HL-60/S4 treated with retinoic acid at 250 ng/mL for 4 days and 3 days (cell line): Measurements from ENCODE around the gene PFDN5.
"Not testable (repeated sequence)": the region's sequence is repeated elsewhere in the genome, so short reads cannot be mapped to it uniquely, and the experiment has no call there.

Experiments
- in situ Hi-C: fragments of 300-500 bp; cut with MboI; formaldehyde crosslinking; loops from 2 replicates; pipeline ENCODE4 v1.7.0; 2022; ENCODE audit warnings: low sequenced_read_pairs

Gene PFDN5

DNA sequence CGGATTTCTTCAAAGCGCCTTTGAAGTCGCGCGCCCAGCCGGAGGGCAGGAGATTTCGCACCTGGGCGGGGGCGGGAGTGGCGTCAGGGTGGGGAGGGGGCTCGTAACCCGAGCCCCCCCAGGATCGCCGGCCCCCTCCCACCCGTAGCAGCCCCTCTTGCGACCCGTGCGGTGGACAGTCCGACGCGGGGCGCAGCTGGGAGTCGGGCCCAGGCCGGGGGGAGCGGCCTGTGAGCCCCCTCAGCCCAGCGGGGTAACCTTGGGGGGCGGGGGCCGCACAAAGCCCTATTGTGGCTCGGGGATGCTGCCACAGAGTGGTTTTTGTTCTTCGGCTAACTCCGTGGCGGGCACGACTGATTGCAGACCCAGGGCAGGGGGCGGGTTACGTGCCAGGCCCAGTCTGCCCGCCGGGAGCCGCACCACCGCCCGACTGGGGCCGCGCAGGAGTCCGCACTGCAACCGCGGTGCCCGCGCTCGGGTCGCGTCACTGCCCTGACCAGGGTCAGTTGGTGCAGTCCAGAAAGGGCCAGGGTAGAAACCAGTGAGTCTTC, 30.2 kb downstream of the PFDN5 start:
- in situ Hi-C loops, result no loop called here

DNA sequence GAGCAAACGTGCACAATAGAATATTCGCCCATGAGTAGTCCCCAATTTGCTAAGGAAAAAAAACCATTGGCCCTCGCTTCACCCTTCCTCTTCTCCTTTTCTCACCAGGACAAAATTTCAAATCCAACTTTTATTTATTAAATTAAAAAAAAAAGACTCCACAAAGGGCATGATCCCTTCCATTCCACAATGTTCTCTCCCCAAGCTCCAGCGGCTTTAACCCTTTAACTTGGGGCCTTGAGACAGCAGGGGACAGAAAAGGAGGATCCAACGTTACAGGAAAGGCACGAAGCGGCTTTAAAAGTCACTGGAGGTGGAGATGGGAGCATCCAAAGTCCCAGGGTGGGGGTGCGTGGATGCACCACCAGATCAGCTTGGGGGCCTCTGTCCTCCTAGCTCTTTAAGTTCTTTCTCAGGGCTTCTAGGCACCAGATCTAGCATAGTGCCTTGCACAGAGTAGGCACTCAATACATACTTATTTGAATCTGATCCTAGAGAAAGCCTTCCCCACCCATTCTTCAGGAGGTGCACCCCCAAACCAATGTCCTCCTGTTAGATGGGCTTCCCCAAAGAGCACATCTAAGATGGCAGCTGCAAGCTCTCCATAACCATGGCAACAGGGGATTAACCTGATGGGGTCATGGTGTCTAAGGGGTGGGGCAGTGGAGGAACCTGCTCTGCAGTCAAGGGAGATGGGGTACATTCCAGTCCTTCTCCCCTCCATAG, 31.3 kb downstream of the PFDN5 start:
- in situ Hi-C loops, result no loop called here

DNA sequence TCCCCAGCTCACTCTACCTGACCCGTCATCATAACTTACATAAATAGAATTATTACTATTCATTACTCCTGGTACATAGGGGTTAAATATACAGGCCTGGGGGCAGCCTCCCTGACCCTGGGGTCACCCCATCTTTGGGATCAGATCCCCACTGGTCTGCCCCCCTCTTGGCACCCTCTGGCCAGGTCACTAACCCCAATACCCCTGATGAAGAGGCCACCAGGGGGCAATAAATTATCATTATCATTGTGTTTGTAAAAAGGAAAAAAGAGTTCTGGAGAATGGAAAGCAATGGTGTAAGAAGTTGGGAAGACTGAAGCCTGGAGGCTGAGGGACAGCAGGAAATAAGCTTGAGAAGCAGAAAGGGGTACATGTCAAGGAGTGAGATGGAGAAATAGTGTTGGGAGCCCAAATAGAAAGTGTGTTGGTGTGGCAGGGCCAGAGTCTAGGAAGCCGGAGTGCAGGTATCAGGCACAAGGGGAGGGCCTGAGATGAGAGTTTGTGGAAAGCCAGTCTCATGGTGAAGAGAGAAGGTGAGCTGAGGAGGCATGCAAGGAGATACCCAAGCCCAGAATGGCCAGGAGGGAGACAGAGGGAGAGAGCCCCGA, 32.2 kb downstream of the PFDN5 start:
- in situ Hi-C loops, result no loop called here

DNA sequence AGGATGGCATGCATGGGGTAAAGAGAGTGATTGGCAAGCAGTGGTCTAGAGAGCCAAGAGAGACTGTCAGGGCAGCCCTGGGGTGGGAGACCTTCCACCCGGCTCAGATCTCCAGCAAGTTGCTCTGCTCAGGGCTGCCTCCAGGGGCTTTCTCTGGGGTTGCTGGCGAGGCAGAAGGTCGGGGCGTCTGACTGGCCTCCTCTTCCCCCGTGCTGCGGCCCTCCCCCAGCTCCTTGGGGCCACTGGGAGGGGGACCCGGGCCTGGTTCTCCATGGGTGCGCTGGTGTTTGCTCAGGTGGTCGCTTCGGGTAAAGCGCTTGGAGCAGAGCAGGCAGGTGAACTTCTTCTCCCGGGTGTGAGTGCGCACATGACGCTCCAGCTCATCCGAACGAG, 32.7 kb downstream of the PFDN5 start:
- in situ Hi-C loops, result no loop called here

DNA sequence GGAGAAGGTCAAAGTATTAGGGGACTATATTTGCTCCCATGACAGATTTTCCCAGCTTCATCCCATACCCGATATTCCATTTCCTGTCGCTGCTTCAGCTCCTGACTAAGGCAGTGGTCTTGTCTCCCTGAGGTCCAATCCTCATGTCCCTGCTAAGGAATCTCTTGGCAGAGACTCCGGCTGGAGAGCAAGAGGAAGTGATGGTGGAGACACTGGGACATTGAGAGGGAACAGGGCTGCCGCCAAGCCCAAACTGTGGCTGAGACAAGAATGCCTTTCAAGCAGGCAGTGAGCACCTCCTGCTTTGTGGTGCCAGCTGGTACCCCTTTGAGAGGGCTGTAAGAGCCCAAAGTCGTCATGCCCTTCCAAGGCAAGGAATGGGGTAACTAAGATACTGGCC, 35.3 kb downstream of the PFDN5 start:
- in situ Hi-C loops, result no loop called here

DNA sequence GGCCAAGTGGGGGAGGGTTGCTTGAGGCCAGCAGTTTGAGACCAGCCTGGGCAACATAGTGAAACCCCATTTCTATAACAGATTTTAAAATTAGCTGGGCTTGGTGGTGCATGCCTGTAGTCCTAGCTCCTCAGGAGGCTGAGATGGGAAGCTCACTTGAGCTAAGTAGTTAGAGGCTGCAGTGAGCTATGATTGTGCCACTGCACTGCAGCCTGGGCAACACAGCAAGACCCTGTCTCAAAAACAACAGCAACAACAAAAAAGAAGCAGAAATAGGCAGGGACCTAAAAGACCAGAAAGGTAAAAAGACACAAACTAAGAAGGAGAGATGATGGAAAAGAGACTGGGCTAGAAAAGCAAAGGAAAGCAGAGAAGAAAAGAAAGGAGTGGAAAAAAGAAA, 37.0 kb downstream of the PFDN5 start:
- in situ Hi-C loops, result not testable (repeated sequence)

DNA sequence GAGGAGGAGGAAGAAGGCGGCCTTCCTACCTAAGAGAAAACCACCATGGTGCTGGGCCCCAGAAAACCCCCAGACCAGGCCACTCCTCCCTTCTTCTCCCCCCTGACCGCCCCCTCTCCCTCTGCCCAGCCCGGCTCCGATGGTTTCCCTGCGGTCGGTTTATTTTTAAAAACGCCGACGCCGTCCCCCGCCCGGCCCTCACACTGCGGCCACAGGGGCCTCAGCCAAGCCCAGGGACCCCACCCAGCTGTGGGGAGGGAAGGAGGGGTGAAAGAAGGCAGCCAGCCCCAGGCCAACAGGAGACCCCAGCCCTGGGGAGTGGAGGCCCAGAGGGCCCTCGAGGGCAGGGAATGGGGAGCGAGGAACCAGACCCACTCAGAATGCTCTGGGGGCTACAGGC, 37.4 kb downstream of the PFDN5 start:
- in situ Hi-C loops, result no loop called here

DNA sequence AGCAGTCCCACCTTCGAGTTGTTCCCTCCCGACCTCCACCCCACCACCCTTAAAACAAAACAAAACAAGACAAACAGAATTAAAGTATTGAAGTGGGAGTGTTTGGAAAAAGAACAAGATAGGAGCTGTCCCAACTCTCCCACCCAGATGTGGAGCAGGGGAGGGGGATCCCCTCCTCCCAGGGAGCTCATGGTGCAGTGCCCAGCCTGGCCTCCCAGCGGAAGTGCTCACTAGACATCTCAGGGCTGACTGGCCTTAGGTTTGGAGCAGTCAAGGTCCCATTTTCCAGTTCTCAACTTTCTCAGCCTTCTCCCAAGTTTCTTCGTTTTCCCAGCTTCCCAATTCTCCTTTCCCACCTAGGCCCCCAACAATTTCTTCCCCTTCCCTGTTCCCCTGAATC, 37.9 kb downstream of the PFDN5 start:
- in situ Hi-C loops, result no loop called here

DNA sequence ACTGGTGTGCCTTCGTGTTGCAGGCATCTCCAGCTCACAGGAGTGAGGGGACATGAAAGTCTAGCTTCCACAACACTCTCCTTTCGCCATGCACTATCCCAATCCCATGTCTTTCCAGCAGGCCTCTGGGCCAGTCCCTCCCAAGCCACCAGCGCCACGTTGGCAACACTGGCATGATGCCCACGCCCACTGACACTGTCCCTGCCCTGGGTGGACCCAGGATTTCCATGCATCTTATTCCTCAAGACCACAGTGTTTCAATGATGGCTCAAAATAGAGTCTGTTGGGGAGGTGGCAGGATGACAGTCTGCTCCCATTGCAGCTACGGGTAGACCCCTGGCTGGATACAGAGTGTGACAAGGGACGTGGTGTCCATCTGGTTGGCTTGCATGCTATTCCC, 38.5 kb downstream of the PFDN5 start:
- in situ Hi-C loops, result no loop called here

DNA sequence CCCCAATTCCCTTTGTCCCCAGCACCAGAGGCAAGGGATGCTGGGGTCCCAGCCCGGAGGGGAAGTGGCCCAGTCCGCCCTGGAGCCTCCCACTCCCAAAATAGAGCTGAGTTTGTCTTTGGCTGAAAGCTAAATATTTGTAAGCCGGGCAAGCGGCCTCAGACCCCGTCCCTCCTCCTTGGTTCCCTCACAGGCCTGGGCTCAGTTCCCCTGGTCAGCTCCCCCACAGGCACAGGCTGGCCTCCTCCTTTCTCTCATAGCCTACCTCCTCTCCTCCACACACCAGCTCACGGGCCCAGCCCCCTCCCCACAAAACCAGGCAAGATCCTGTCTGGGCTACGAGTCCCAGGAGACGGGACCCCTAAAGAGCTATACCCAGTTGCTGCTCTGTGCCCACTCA, 39.5 kb downstream of the PFDN5 start:
- in situ Hi-C loops, result no loop called here

DNA sequence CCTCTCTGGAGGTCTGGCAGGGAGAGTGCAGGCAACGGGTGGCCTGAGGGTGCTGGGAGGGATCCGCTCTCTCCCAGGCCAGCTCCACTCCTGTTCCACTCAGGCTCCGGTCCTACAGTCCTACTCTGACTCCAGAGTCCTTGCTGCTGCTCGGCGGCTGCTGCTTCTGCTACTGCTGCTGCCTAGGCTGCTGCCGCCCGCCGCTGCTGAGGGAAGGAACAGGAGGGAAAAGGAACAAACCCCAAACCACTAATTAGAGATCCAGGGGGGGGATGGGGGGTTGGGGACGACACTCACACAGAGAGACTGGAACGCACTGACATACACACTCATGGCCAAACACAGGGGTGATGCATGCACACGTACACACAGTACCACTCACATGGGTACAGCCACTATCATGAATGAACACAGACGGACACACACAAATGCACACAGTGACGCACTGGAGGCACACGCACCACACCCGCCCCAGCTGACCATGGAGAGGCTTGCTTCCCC, 40.9 kb downstream of the PFDN5 start, which contains the start of gene SP7:
SP7 (minus strand) TSS at position 174 of the 501 bp plus-strand sequence. CDS start 708 bp downstream, outside the sequence.
- in situ Hi-C loops, result no loop called here

DNA sequence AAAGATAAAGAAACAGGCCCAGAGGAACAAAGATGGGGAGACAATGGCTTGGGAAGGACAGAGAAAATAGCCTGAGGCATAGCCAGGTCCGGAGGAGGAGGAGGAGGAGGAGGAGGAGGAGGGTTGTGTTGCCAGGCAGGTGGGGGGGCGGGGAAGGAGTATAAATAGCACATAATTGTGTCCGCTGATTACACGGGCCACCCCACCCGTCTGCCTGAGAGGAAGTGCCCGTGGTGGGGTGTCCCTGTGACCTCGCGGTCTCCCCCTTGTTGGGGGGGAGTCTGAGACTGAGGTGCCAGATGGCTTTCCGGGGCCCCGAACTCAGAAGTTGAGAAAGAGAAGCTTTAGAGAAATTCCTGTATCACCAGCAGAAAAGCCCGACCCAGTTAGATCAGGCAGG, 42.7 kb downstream of the PFDN5 start:
- in situ Hi-C loops, result no loop called here

DNA sequence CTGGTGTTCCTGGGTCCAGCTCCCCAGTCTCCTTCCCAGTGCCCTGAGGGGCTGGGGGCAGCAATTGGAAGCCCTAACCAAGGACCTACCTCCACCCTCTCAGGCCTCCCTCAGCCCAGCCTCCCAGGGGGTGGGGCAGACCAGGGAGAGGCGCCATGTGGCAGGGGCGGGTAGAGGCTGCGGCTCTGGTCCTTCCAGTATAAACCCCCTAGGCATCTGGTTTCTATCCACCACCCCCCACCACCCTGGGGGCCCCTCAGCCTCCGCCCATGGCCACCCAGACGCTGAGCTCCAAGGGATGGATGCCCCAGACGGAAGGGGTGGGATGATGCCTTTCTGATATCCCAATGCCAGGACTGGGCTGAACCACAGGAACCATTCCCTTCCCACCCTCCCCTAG, 43.6 kb downstream of the PFDN5 start:
- in situ Hi-C loops, result no loop called here

DNA sequence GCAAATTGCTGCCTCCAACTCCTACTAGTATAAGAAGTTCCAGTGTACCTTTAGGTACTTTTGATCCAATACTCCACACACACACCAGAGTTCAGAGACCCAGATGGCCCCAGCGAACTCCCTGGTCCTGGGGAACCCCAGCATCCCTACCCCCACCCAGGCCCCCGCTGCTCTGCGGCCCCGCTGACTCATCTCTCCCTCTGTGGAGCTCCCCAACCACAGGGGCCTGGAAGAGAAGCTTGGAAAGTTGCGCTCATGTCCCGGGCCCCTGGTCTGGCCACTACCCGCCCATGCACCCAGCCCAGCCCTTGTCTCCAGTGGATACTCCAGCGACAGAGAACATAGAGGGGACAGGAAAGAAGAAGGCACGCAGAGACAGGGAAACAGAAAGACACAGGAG, 45.1 kb downstream of the PFDN5 start:
- in situ Hi-C loops, result no loop called here

DNA sequence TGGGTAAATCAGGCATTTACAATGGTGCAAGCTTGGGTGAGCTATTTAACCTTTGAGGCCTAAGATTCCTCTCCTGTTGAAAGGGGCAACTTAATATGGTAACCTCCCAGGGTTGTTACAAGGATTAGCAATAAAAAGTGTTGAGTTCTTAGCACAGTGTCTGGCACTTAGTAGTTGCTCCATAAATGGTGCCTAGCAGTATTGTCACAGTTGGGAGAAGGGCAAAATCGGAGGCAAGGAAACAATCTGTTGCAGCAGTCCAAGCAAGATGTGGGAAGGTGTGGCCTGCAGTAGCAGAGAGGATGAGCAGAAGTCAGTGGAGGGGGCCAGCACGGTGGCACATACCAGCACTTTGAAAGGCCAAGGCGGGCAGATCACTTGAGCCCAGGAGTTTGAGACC, 48.1 kb downstream of the PFDN5 start:
- in situ Hi-C loops, result no loop called here

DNA sequence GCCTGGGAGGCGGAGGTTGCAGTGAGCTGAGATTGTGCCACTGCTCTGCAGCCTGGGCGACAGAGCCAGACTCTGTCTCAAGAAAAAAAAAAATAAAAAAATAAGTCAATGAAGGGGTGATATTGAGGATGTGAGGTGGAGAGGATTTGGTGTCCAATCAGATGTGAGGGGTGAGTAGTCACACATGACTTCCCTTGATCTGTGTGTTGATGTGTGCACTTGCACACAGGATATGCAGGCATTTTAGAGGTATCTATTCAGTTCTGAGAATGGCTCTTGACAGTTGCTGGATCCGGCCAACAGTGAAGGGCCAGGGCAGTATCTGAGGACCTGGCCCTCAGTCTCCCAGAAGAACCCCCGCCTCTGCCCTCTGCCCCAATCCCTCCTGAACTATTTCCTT, 48.6 kb downstream of the PFDN5 start:
- in situ Hi-C loops, result no loop called here

DNA sequence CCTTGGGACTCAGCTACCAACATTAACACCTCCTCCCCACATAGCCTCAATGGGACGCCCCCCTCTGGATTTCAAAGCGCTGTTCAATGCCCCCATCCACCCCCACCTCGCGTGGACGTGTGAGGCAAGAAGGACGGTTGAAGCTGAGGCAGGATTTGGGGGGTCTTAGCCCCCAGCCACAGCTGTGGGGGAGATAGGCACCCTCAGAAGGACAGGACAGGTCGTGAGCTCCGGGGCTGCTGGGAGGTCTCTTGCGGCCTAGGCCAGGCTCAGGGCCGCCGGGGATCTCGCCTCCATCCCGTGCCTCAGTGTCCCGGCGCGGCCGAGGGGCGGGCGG, 49.1 kb downstream of the PFDN5 start:
- in situ Hi-C loops, result no loop called here

DNA sequence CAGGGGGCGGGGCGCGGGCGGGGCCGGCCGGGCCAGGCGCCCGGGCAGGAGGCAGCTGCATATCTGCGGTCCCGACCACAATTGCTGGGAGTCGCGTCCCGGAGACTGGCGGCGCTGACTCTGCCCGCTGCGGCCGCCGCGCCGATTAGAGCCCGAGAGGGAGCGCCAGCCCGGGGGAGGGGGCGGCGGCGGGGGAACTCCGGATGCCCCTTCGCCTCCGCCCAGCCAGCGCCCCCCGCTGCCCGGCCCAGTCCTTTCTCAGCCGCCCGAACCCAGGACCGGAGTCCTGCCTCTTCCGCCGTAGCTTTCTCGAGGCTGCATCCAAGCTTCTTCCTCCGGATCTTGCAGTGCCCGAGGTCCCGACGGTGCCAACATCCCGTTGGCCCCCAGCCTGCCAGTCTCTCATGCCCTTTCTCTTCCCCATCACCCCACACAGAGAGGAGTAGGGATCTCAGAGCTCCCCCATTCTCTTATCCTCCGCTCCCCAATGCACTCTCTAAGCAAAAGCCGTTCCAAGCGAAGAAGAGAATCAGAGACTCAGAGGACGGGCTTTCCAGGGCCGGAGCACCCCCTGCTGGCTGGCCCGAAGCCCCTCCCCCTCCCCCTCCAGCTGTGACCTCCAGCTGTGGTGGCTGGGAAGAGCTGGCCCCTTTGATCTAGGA, 49.6 kb downstream of the PFDN5 start:
- in situ Hi-C loops, result no loop called here

DNA sequence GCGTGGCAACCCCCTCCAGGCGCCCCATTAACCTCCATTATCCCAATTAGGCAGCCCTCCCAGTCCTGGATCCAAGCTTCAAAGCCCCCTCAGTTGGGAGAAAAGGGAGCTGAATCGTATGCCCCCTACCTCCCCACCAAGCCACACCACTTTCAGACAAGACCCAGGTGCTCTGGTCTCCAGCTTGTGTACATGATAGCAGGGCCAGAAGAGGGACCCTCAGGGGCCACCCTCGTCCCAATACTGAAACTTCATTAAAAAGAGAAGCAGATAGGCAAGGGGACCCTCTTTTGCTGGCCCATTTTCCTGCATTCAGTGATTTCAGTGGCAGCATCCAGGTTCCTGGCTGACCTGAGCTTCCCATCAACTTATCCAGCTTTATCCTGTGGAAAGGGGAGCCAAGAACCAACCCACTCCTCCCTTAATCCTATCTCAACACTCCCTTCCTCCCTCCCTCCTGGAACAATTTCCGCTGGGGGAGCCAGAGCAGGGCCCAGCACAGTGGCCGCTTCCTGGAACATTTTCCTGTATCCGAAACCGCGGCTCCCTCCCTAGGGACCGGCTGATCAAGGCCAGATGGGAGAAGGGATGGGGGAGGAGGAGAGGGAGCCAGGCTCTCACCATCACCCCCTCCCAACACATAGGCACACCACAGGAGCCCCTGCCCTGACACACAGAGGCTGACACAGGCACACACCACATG, 50.3 kb downstream of the PFDN5 start:
- in situ Hi-C loops, result no loop called here

DNA sequence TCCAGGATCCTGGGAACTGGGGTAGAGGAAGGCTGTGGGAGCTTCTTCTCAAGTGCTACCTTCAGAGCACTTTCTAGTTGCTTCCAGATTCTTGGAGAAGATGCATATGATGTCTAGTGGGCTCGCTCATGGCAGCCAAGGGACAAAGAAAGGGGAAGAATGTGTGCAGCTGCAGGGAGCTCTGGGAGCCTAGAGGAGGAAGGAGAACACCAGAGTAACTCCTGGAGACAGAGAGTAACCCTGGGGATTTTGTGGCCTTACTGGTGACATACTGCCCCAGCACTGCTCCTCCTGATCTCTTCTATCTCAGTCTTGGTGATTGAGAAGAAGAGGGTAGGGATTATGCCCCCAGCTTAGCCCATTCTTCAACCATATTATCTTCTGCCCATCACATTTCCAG, 51.1 kb downstream of the PFDN5 start:
- in situ Hi-C loops, result no loop called here

DNA sequence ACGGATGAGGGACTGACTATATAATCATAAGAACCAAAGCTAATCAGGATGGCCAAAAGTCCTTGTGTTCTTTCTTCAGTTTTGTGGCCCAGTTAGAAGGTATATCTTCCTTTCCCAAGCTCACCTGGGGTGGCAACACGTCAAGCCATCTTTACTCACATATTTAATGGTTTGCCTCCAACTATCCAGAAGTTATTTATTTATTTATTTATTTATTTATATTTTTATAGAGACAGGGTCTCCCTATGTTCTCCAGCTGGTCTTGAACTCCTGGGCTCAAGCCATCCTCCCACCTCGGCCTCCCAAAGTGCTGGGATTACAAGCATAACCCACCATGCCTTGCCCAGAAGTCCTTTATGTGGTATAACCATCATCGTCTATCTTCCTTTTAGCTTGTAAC, 52.6 kb downstream of the PFDN5 start:
- in situ Hi-C loops, result no loop called here
